HEK293 (cell line): ENCODE measurements around the gene TMEM11.

Source experiments
- CTCF ChIA-PET: fragments of 350-600 bp; formaldehyde crosslinking; extraction: SDS; loops from one replicate; lab custom pipeline; 2021; ENCODE audit warnings: antibody characterized with exemption; lab: Yijun Ruan, JAX
- POLR2A ChIA-PET: fragments of 300-600 bp; formaldehyde crosslinking; extraction: SDS; loops from one replicate; lab custom pipeline; 2020; ENCODE audit warnings: antibody characterized with exemption, inconsistent platforms; lab: Yijun Ruan, JAX
- H3K27ac ChIP-seq: fragments of 200-500 bp; sonication (Bioruptor generic); 2 replicates; pipeline ENCODE4 v1.5.1; 2014; ENCODE audit warnings: low read depth, low read length, control low read depth, inconsistent platforms; ENCODE audit errors: extremely low read depth
- H3K36me3 ChIP-seq, 2 experiments: fragments of 200-500 bp in 1 of 2; sonication (Bioruptor generic) in 1 of 2; 1 replicate in 1 of 2; 2 replicates in 1 of 2; pipeline ENCODE4 v1.5.1; 2014 to 2017; ENCODE audit warnings: inconsistent platforms in 2 of 2, low read length in 2 of 2; ENCODE audit not compliant: control insufficient read depth in 2 of 2, insufficient read depth in 1 of 2
- H3K4me1 ChIP-seq: fragments of 200-500 bp; sonication (Bioruptor generic); 2 replicates; pipeline ENCODE4 v1.5.1; 2014; ENCODE audit warnings: mild to moderate bottlenecking, low read length, inconsistent platforms; ENCODE audit not compliant: control insufficient read depth, insufficient read depth
- H3K4me3 ChIP-seq: 2 replicates; pipeline ENCODE4 v1.5.1; 2011; ENCODE audit warnings: low read depth, mild to moderate bottlenecking, control low read depth, low read length, moderate library complexity
- H3K9me3 ChIP-seq: fragments of 200-500 bp; sonication (Bioruptor generic); 2 replicates; pipeline ENCODE4 v1.5.1; 2014; ENCODE audit warnings: low read depth, low read length, inconsistent platforms; ENCODE audit not compliant: control insufficient read depth, insufficient read depth
- KLF1 ChIP-seq: fragments of 450-650 bp; formaldehyde crosslinking; IDR thresholded peaks from 2 replicates; pipeline ENCODE4 v1.5.1; 2016; ENCODE audit warnings: missing biosample characterization, missing genetic modification characterization
- REPIN1 ChIP-seq: fragments of 450-650 bp; formaldehyde crosslinking; IDR thresholded peaks from 2 replicates; pipeline ENCODE4 v1.5.1; 2017; ENCODE audit warnings: missing biosample characterization, missing genetic modification characterization, low read depth
- YY2 ChIP-seq: fragments of 450-650 bp; formaldehyde crosslinking; IDR thresholded peaks from 2 replicates; pipeline ENCODE4 v1.5.1; 2016; ENCODE audit warnings: missing biosample characterization, missing genetic modification characterization
- ZBTB48 ChIP-seq: fragments of 450-650 bp; formaldehyde crosslinking; IDR thresholded peaks from 2 replicates; pipeline ENCODE4 v1.5.1; 2016; ENCODE audit warnings: missing biosample characterization, missing genetic modification characterization
- ZNF121 ChIP-seq: fragments of 450-650 bp; formaldehyde crosslinking; IDR thresholded peaks from 2 replicates; pipeline ENCODE4 v1.5.1; 2016; ENCODE audit warnings: missing biosample characterization, missing genetic modification characterization
- ZNF223 ChIP-seq: fragments of 450-650 bp; formaldehyde crosslinking; IDR thresholded peaks from 2 replicates; pipeline ENCODE4 v1.5.1; 2016; ENCODE audit warnings: missing biosample characterization, missing genetic modification characterization
- ZNF23 ChIP-seq: fragments of 450-650 bp; formaldehyde crosslinking; IDR thresholded peaks from 2 replicates; pipeline ENCODE4 v1.5.1; 2016; ENCODE audit warnings: missing biosample characterization, missing genetic modification characterization, borderline replicate concordance
- ZNF354C ChIP-seq: fragments of 450-650 bp; formaldehyde crosslinking; IDR thresholded peaks from 2 replicates; pipeline ENCODE4 v1.5.1; 2016; ENCODE audit warnings: missing biosample characterization, missing genetic modification characterization, low read depth, borderline replicate concordance
- ZNF37A ChIP-seq: fragments of 450-650 bp; IDR thresholded peaks from 2 replicates; pipeline ENCODE4 v1.5.1; 2018; ENCODE audit warnings: missing biosample characterization, missing genetic modification characterization
- ZNF449 ChIP-seq: fragments of 450-650 bp; formaldehyde crosslinking; IDR thresholded peaks from 2 replicates; pipeline ENCODE4 v1.5.1; 2017; ENCODE audit warnings: missing biosample characterization, mild to moderate bottlenecking, missing genetic modification characterization, moderate library complexity
- ZNF473 ChIP-seq: fragments of 450-650 bp; formaldehyde crosslinking; IDR thresholded peaks from 2 replicates; pipeline ENCODE4 v1.5.1; 2017; ENCODE audit warnings: missing biosample characterization, missing genetic modification characterization
- ZNF48 ChIP-seq: fragments of 450-650 bp; formaldehyde crosslinking; IDR thresholded peaks from 2 replicates; pipeline ENCODE4 v1.5.1; 2016; ENCODE audit warnings: missing biosample characterization, missing genetic modification characterization
- ZNF544 ChIP-seq: fragments of 450-650 bp; formaldehyde crosslinking; IDR thresholded peaks from 2 replicates; pipeline ENCODE4 v1.5.0; 2017; ENCODE audit warnings: missing biosample characterization, missing genetic modification characterization
- ZNF596 ChIP-seq: fragments of 450-650 bp; IDR thresholded peaks from 2 replicates; pipeline ENCODE4 v1.5.0; 2018; ENCODE audit warnings: missing biosample characterization, mild to moderate bottlenecking, missing genetic modification characterization, moderate library complexity
- ZNF610 ChIP-seq: fragments of 450-650 bp; formaldehyde crosslinking; IDR thresholded peaks from 2 replicates; pipeline ENCODE4 v1.5.1; 2016; ENCODE audit warnings: missing biosample characterization, missing genetic modification characterization, borderline replicate concordance
- ZNF658 ChIP-seq: fragments of 450-650 bp; formaldehyde crosslinking; IDR thresholded peaks from 2 replicates; pipeline ENCODE4; 2016; ENCODE audit warnings: missing biosample characterization, missing genetic modification characterization
- ZNF747 ChIP-seq: fragments of 450-650 bp; formaldehyde crosslinking; IDR thresholded peaks from 2 replicates; pipeline ENCODE4 v1.5.1; 2016; ENCODE audit warnings: missing biosample characterization, missing genetic modification characterization
- ZNF792 ChIP-seq: fragments of 450-650 bp; formaldehyde crosslinking; IDR thresholded peaks from 2 replicates; pipeline ENCODE4 v1.5.1; 2016; ENCODE audit warnings: missing biosample characterization, missing genetic modification characterization
- ZNF843 ChIP-seq: fragments of 450-650 bp; formaldehyde crosslinking; IDR thresholded peaks from 2 replicates; pipeline ENCODE4 v1.5.1; 2016; ENCODE audit warnings: missing biosample characterization, missing genetic modification characterization
- ZSCAN16 ChIP-seq: fragments of 450-650 bp; formaldehyde crosslinking; IDR thresholded peaks from 2 replicates; pipeline ENCODE4 v1.5.1; 2016; ENCODE audit warnings: missing biosample characterization, missing genetic modification characterization
- TF ChIP-seq, protein P1 (sequence below): fragments of 450-650 bp; formaldehyde crosslinking; IDR thresholded peaks from 2 replicates; pipeline ENCODE4 v1.5.1; 2016; ENCODE audit warnings: missing biosample characterization, missing genetic modification characterization
- TF ChIP-seq, protein P2 (sequence below): fragments of 450-650 bp; formaldehyde crosslinking; IDR thresholded peaks from 2 replicates; pipeline ENCODE4 v1.5.1; 2016; ENCODE audit warnings: missing biosample characterization, missing genetic modification characterization
- TF ChIP-seq, protein P3 (sequence below): fragments of 450-650 bp; formaldehyde crosslinking; IDR thresholded peaks from 2 replicates; pipeline ENCODE4 v1.5.1; 2016; ENCODE audit warnings: missing biosample characterization, missing genetic modification characterization, low read depth

TMEM11 gene

GRCh38 chr17:21198411-21198810, 15.6 kb downstream of the TMEM11 start (continued):
- TF ChIP-seq, protein P1, sequence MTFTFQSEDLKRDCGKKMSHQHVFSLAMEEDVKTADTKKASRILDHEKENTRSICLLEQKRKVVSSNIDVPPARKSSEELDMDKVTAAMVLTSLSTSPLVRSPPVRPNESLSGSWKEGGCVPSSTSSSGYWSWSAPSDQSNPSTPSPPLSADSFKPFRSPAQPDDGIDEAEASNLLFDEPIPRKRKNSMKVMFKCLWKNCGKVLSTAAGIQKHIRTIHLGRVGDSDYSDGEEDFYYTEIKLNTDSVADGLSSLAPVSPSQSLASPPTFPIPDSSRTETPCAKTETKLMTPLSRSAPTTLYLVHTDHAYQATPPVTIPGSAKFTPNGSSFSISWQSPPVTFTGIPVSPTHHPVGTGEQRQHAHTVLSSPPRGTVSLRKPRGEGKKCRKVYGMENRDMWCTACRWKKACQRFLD (tag by site-specific recombination): no peak
- TF ChIP-seq YY2 (tag by site-specific recombination) (no peak), ZNF747 (tag by site-specific recombination) (no peak), ZNF544 (tag by site-specific recombination) (no peak)

- POLR2A ChIA-PET: no interaction called here
- TF ChIP-seq ZNF23 (tag by site-specific recombination) (no peak), KLF1 (tag by site-specific recombination) (no peak), ZSCAN16 (no peak), ZNF843 (tag by site-specific recombination) (no peak), ZNF473 (tag by site-specific recombination) (no peak), ZNF121 (tag by site-specific recombination) (no peak), ZNF596 (tag by site-specific recombination) (no peak), ZBTB48 (tag by site-specific recombination) (no peak), ZNF658 (no peak), ZNF792 (tag by site-specific recombination) (no peak), ZNF223 (no peak), ZNF354C (tag by site-specific recombination) (no peak), ZNF48 (tag by site-specific recombination) (no peak)
- TF ChIP-seq, protein P2, sequence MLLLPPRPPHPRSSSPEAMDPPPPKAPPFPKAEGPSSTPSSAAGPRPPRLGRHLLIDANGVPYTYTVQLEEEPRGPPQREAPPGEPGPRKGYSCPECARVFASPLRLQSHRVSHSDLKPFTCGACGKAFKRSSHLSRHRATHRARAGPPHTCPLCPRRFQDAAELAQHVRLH (tag by site-specific recombination): no peak
- TF ChIP-seq, protein P3, sequence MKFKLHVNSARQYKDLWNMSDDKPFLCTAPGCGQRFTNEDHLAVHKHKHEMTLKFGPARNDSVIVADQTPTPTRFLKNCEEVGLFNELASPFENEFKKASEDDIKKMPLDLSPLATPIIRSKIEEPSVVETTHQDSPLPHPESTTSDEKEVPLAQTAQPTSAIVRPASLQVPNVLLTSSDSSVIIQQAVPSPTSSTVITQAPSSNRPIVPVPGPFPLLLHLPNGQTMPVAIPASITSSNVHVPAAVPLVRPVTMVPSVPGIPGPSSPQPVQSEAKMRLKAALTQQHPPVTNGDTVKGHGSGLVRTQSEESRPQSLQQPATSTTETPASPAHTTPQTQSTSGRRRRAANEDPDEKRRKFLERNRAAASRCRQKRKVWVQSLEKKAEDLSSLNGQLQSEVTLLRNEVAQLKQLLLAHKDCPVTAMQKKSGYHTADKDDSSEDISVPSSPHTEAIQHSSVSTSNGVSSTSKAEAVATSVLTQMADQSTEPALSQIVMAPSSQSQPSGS: no peak
- TF ChIP-seq, all 188 proteins: peak for 0
- no peaks in the 10 kb centered on the region for H3K4me1 ChIP-seq
- peaks cover 25 to 57% of the 10 kb centered on the region in 2 experiments for H3K36me3 ChIP-seq
- no peaks in the 10 kb centered on the region for H3K9me3 ChIP-seq
- CTCF ChIA-PET: no interaction called here
- no peak overlapping the region for H3K4me3 ChIP-seq
- no peak overlapping the region for H3K27ac ChIP-seq
Measured at GRCh38 chr17:21196126-21196525, 17.8 kb downstream of the TMEM11 start.

GRCh38 chr17:21194703-21195102, 19.3 kb downstream of the TMEM11 start:
- H3K36me3 ChIP-seq: peaks cover 25 to 59% of the 10 kb centered on the region in 2 experiments
- ChIA-PET POLR2A (interaction anchor here (0.5 kb wide), 1 partner anchor 56 kb away, joined by 6 read pairs; no protein-coding TSS in a partner anchor), CTCF (interaction anchor here (0.7 kb wide), 1 partner anchor 84 kb away, joined by 6 read pairs; no protein-coding TSS in a partner anchor)
- H3K4me1 ChIP-seq: no peaks in the 10 kb centered on the region
- no peak for TF ChIP-seq ZNF37A
- TF ChIP-seq ZBTB48 (tag by site-specific recombination): peak; percentile 94
- H3K9me3 ChIP-seq: no peaks in the 10 kb centered on the region
- no peak overlapping the region for H3K27ac ChIP-seq
- no peak overlapping the region for H3K4me3 ChIP-seq

DNA sequence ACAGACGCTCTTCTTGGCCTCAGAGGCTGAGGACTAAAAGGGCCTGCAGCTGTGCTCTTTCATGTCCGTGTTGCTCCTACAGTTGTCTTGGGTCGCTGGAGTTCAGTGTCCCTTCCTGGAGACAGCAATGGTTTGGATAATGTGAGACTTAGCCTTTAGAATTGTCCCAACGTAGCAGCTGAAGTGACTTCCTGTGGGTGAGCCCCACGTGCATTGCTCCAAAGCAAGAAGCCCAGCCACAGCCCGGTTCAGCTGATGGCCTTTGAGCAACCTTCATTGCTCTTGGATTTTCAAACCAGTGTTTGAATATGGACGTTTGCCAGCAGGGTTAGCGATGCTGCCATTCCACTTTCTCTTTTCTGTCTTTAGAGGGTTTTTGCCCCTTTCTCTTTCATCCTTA, 19.7 kb downstream of the TMEM11 start:
- peaks cover 24 to 59% of the 10 kb centered on the region in 2 experiments for H3K36me3 ChIP-seq
- ChIA-PET POLR2A (interaction anchor here (0.5 kb wide), 1 partner anchor 56 kb away, joined by 6 read pairs; no protein-coding TSS in a partner anchor), CTCF (interaction anchor here (0.6 kb wide), 1 partner anchor 254 kb away, joined by 3 read pairs; no protein-coding TSS in a partner anchor)
- no peak overlapping the region for H3K4me3 ChIP-seq
- no peaks in the 10 kb centered on the region for H3K9me3 ChIP-seq
- TF ChIP-seq ZNF610 (tag by site-specific recombination) (no peak), ZNF449 (peak; percentile 45; the same call in 1 of the 2 replicates), REPIN1 (tag by site-specific recombination) (no peak), ZNF354C (tag by site-specific recombination) (no peak)
- no peaks in the 10 kb centered on the region for H3K4me1 ChIP-seq
- H3K27ac ChIP-seq: no peak overlapping the region
